GM18868 (cell line): ENCODE results near the gene DLG3.
"Not testable (repeated sequence)": the region's sequence is repeated elsewhere in the genome, so short reads cannot be mapped to it uniquely, and the experiment has no call there.

Experiments used
- ATAC-seq: cut with Tn5 transposase; IDR thresholded peaks from one replicate; pipeline ENCODE4 v1.9.1; 2021; ENCODE audit warnings: mild to moderate bottlenecking, moderate library complexity; ENCODE audit not compliant: unreplicated experiment

Gene DLG3

DNA sequence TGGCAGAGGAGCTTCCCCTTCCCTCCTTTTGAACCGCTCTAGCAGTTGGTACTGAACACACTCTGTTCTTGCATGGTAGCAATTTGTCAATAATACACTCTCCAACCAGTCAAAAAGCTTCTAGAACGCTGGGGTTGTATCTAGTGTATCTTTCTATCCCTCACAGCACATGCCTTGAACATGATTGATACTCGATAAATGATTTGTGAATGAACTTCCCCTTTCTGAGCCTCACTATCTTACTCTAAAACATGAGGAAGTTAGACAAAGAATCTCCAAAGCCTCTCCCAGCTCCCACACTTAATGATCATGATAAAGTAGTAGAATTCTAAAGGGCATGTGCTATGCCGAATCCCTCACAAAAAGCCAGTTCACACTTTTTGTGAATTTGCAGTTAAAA is 64.4 kb downstream of the DLG3 start:
- ATAC-seq: no peak

DNA sequence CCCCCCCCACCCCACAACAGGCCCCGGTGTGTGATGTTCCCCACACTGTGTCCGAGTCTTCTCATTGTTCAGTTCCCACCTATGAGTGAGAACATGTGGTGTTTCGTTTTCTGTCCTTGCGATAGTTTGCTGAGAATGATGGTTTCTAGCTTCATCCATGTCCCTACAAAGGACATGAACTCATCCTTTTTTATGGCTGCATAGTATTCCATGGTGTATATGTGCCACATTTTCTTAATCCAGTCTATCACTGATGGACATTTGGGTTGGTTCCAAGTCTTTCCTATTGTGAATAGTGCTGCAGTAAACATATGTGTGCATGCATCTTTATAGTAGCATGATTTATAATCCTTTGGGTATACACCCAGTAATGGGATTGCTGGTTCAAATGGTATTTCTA is 70.6 kb downstream of the DLG3 start:
- not testable (repeated sequence) for ATAC-seq

DNA sequence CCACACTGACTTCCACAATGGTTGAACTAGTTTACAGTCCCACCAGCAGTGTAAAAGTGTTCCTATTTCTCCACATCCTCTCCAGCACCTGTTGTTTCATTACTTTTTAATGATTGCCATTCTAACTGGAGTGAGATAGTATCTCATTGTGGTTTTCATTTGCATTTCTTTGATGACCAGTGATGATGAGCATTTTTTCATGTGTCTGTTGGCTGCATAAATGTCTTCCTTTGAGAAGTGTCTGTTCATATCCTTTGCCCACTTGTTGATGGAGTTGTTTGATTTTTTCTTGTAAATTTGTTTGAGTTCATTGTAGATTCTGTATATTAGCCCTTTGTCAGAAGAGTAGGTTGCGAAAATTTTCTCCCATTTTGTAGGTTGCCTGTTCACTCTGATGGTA is 71.1 kb downstream of the DLG3 start:
- not testable (repeated sequence) for ATAC-seq

DNA sequence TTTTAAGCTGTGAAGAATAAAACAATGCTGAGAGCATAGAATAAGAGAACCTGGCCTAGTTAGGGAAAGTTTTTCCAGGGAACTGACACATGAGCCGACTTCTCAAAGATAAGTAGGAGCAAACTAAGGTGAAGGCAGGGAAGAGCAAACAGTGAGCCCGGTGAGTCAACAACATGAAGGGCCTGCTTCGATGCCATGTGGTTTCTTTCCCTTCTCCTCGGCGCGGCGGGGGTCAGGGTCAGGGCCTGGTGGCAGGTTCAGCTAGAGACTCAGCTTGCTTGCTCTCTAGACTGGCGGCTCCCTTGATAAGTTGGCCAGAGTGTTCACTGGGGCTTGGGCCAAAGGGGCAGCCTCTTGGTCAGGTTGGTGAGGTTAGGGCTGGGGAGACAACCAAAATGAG is 81.1 kb downstream of the DLG3 start:
- ATAC-seq: no peak

DNA sequence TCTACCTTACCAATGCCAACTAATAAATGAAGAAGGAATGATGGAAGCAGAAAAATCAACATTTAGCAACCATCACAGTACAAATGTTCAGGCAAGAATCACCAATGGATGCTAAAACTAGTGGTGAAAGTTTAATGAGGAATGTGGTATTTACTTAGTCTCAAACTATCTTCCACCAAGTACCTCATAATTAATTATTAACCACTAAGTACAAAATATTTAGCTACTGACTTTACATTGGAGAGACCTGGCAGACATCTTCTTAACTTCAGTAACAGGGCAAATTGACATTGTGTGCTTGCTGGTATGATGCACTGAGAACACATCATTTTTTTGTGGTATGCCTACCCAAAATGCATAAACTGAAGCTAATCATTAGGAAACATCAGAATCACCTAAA is 82.4 kb downstream of the DLG3 start:
- ATAC-seq: no peak

DNA sequence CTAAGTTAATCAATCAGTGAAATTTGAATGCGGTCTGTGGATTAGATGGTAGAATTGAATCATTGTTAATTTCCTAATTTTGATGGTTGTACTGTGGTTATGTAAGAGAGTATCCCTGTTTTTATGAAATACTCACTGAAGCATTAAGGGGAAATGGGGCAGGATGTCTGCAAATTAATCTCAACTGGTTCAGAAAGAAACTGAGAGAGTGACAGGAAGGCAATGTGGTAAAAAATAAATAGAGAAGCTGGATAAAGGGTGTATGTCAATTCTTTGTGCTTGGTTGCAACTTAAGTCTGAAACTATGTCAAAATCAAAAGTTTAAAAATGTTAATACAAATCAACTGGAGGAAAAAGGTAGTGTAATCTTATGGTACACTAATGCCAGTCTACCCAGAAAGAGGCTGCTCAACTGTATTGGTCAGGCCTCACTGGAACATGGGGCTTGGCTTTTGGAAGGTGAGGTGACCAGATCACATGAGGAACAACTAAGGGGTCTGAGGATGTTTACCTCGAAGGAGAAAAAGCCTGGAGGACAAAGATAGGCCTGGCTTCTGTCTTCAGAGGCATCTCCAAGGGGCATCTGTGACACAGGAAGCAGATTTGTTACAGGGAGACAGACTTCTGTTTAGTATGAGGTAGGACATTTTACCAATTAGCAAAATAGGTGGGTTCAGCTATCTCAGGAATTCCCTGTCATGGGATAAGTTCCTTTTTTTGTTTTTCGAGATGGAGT is 83.1 kb downstream of the DLG3 start:
- ATAC-seq: no peak

DNA sequence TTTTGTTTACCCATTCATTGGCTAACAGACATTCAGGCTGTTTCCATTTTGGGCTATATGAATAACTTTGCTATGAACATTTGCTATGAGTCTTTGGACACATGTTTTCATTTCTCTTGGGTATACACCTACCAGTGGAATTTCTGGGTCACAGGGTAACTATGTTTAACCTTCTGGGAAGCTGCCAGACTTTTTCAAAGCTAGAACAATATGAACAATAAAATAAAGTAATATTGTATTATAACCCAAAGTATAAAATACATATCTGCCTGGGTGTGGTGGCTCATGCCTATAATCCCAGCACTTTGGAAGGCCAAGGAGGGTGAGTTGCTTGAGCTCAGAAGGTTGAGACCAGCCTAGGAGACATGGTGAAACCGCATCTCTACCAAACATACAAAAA is 90.6 kb downstream of the DLG3 start:
- no peak for ATAC-seq

DNA sequence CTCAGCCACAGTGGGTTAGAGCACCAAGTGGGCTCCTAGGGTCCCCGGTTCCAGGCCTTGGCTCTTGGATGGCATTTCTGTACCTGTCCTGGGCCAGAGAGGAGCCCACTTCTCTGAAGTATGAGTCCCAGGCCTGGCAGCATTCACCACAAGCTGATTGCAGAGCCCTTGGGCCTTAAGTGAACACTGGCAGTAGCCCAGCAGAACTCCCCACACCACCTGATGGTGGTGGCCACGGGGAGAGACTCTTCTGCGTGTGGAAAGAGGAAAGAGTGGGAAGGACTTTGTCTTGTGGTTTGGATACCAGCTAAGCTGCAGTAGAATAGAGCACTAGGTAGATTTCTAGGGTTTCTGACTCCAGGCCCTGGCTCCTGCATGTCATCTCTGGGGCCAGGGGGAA is 104.8 kb downstream of the DLG3 start:
- no peak for ATAC-seq

DNA sequence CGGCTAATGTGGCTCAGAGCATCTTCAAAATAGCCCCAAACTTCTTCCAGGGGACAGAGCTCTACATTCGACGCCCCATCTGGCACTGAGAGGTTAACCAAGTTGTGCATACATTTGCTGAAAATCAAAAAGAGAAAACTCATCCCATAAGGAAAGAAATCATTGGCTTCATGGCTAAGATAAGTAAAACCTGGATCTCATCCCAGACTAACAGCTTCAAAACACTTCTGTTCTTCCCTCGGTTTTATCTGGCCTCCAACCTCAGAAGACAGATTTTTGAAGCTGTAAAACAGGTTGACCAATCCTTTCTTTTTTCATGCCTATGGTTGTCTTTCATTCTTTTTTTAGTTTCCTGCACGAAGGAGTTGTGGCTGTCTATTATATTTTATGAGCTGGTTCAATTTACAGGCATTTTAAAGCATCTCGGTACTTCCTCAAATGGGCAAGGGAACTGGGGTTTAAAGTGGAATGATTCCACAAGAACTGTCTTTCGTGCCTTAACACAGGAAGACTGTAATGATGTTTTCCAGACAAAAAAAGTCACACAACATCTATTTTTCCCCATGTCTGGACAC is 107.6 kb downstream of the DLG3 start:
- ATAC-seq: no peak

DNA sequence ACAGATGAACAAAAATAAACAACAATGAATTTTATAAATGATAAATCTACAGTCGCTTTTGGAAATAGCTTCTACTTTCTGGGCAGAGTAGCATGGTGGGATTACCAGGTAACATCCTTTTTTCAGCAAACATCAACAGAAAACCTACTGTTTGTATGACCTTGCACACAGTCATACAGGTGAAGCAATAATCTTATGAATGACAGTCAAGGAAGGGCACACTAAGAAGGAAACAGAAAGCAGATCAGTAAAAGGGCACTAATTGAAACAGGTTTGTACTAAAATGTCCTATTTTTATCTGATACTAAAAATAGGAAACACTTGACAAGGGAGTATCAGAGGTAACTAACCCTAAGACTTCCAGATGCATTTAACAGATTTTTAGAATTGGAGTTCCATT is 108.9 kb downstream of the DLG3 start:
- ATAC-seq: no peak

DNA sequence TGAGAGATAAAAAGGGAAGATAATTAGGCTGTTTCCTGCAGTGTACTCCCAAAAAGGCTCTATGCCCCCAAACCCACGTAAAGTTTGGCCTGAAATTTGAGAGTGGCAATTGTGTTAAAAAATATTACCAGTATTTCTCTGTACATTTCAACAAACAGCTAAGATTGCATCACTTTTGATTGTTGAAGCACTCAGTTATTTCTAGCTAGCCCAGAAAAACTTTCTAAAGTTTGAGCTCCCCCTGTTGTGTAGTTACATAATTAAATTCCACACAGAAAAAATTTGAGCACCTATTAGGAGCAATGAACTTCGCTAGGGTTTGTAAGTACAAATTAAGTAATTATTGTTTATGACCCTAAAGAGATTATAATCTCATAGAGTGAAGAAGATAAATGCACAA is 109.4 kb downstream of the DLG3 start:
- no peak for ATAC-seq

DNA sequence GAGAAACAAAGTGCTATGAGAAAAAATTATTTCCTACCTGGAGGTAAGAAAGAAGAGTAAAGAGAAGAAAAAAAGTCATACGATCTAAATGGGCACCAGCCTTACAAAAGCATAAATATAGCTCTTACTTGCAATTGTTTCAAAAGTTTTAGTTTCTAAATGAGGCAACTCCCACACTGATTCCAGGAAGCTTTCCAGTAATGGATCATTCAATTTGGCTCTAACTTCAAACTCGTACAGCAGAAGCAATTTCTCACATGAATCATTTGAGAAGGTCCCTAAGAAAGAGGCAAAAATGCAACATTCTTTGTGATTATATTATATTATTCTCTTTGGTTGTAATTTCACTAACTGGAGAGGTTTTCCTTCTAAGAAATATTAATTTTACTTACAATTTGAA is 109.9 kb downstream of the DLG3 start:
- no peak for ATAC-seq

DNA sequence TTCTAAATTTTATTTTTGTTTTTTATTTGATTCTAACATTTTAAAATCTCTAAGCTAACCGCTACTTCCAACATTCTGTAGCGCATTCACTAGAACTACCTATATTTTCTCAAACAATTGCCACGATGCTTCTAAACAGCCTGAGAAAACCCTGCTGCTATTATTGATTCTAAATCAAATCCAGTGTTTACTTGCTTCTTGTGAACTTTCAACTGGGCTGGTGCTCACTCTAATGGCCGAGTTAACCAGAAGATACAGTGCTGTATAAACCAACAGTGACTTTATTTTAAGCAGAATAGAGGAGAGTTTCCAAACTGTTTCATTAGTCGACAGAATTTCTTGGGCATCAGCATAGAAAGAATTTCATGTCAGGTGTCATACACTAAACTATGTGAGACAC is 110.3 kb downstream of the DLG3 start:
- ATAC-seq: no peak
